ENCODE measurements around the gene ATP5F1D. TPM values are rescaled to one million over a fixed set of nuclear protein-coding genes. Genes with fewer than 3 reads are reported as not detected.

The ATP5F1D gene
- polyA plus RNA-seq, 4 donors: 126 to 823 (median 492) TPM

DNA sequence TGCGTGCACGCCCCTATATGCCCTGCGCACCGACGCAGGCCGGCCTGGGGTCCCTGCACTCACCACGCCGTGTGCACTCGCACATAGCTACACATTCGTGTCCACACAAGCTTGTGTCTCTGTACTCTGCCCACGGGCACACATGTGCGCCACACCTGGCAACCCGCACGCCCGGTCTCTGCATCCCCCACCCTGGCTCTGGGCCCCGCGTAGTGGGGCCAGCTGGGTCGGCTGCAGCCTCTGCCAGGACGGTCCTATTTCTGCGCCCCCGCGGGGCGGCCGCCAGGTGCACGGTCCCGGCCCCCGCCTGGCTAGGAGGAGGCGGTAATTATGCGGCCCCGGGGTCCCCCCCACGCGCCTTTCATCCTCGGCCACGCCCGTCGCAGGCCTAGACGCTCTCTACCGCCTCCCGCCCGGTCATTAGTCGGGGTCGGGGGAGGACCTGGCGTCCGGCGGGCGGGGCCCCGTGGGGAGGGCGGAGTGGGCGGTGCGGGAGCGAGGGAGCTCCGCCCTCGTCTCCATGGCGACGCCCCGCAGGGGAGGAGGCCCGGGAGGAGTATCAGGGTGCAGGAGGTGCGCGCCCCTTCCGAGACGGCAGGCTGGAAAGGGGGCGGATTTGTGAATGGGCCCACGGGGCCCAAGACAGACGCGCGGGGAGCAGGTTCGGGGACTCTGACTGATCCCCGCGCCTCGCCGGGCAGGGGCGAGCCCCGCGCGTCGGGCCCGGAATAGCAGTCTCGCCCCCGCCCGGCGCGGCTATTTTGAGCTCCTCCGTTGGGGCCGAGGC, 24.8 kb downstream of the ATP5F1D start:
- FAIRE-seq (no peak), DNase-seq (peak; percentile 96 to 97)
- Histone ChIP-seq H3K4me1 (ENCODE audit: control insufficient read depth in 3 of 3, insufficient read depth in 2 of 3, low read depth in 1 of 3, low read length in 2 of 3) (peaks cover 4 to 81% (median 15%) of the 10 kb centered on the region in 3 donors), H3K27ac (ENCODE audit: low read depth in 1 of 3, low read length in 2 of 3) (peak overlapping the region; percentile 86 to 94 (median 90)), H3K36me3 (ENCODE audit: control insufficient read depth in 3 of 3, insufficient read depth in 2 of 3, low read depth in 1 of 3, low read length in 3 of 3) (peaks cover 2 to 29% (median 3%) of the 10 kb centered on the region in 3 donors), H3K27me3 (ENCODE audit: control insufficient read depth in 3 of 3, insufficient read depth in 3 of 3, low read length in 3 of 3) (no peaks in the 10 kb centered on the region), H3K9me3 (ENCODE audit: control insufficient read depth in 2 of 2, insufficient read depth in 1 of 2, low read depth in 1 of 2, low read length in 1 of 2) (no peaks in the 10 kb centered on the region), H3K4me3 (ENCODE audit: low read depth in 1 of 3, low read length in 3 of 3) (peak overlapping the region in 2 of 3 donors; percentile 52 to 55)
- WGBS, 3 donors: 2 to 3% (median 2%) methylated on average over 42 to 84 of the region's 84 CpGs

- Histone ChIP-seq H3K27me3 (ENCODE audit: control insufficient read depth in 3 of 3, insufficient read depth in 3 of 3, low read length in 3 of 3) (no peaks in the 10 kb centered on the region), H3K4me3 (ENCODE audit: low read depth in 1 of 3, low read length in 3 of 3) (peak overlapping the region in 2 of 3 donors; percentile 52 to 55), H3K27ac (ENCODE audit: low read depth in 1 of 3, low read length in 2 of 3) (peak overlapping the region; percentile 86 to 94 (median 90)), H3K4me1 (ENCODE audit: control insufficient read depth in 3 of 3, insufficient read depth in 2 of 3, low read depth in 1 of 3, low read length in 2 of 3) (peaks cover 4 to 79% (median 19%) of the 10 kb centered on the region in 3 donors), H3K36me3 (ENCODE audit: control insufficient read depth in 3 of 3, insufficient read depth in 2 of 3, low read depth in 1 of 3, low read length in 3 of 3) (peaks cover 4 to 36% (median 4%) of the 10 kb centered on the region in 3 donors), H3K9me3 (ENCODE audit: control insufficient read depth in 2 of 2, insufficient read depth in 1 of 2, low read depth in 1 of 2, low read length in 1 of 2) (no peaks in the 10 kb centered on the region)
- no peak for FAIRE-seq
- WGBS, 3 donors: 1% methylated on average over 38 to 59 of the region's 59 CpGs
- DNase-seq: peak; percentile 66 to 90
Observed at GRCh38 chr19:1266916-1267476, 25.4 kb downstream of the ATP5F1D start.

DNA sequence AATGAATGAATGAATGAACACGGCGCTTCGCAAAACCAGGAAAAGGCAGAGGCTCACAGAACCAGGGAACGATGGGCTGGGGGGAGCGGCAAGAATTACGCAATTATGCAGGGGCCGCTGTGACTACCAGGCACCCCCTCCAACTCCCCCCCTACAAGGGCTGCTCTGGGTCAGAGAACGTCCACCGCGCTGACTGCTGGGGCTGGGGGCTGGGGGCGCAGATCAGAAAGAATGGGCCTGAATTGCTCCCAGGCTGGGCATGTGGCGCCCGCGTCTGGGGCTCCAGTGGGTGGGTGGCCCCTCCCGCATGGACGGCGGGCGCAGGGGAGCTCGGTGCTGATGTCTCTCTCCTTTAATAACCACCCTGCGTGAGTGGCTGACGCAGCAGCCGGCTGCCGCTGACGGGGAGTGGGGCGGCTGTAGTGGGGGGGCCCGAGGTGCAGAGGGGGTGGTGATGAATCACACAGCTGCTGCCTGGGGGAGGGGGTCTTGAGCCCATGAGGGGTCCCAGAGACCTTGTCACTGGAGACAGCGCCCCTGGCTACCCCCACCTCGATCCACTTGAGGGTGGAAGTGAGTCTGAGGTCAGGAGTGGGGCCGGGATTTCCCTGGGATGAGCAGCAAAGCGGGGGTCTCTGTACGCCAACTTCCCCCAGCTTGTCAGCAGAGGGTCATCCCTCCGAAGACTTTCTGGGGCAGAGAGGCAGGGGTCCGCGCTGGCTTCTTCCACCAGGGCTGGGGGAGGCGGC, 26.1 kb downstream of the ATP5F1D start:
- peak overlapping the region in 2 of 3 donors; percentile 52 to 55 for H3K4me3 ChIP-seq (ENCODE audit: low read depth in 1 of 3, low read length in 3 of 3)
- no peak for FAIRE-seq
- no peaks in the 10 kb centered on the region for H3K9me3 ChIP-seq (ENCODE audit: control insufficient read depth in 2 of 2, insufficient read depth in 1 of 2, low read depth in 1 of 2, low read length in 1 of 2)
- H3K4me1 ChIP-seq (ENCODE audit: control insufficient read depth in 3 of 3, insufficient read depth in 2 of 3, low read depth in 1 of 3, low read length in 2 of 3): peaks cover 4 to 72% (median 17%) of the 10 kb centered on the region in 3 donors
- no peaks in the 10 kb centered on the region for H3K27me3 ChIP-seq (ENCODE audit: control insufficient read depth in 3 of 3, insufficient read depth in 3 of 3, low read length in 3 of 3)
- peak overlapping the region in 1 of 3 donors; percentile 14 for H3K27ac ChIP-seq (ENCODE audit: low read depth in 1 of 3, low read length in 2 of 3)
- WGBS, 3 donors: 26 to 29% (median 29%) methylated on average over 31 to 35 of the region's 35 CpGs
- peaks cover 6 to 42% (median 10%) of the 10 kb centered on the region in 3 donors for H3K36me3 ChIP-seq (ENCODE audit: control insufficient read depth in 3 of 3, insufficient read depth in 2 of 3, low read depth in 1 of 3, low read length in 3 of 3)
- DNase-seq: peak in 1 of 2 donors; percentile 48

GRCh38 chr19:1268226-1269064, 26.9 kb downstream of the ATP5F1D start:
- H3K27me3 ChIP-seq (ENCODE audit: control insufficient read depth in 3 of 3, insufficient read depth in 3 of 3, low read length in 3 of 3): no peaks in the 10 kb centered on the region
- peaks cover 4 to 66% (median 17%) of the 10 kb centered on the region in 3 donors for H3K4me1 ChIP-seq (ENCODE audit: control insufficient read depth in 3 of 3, insufficient read depth in 2 of 3, low read depth in 1 of 3, low read length in 2 of 3)
- DNase-seq: peak in 1 of 2 donors; percentile 32
- H3K36me3 ChIP-seq (ENCODE audit: control insufficient read depth in 3 of 3, insufficient read depth in 2 of 3, low read depth in 1 of 3, low read length in 3 of 3): peaks cover 8 to 50% (median 18%) of the 10 kb centered on the region in 3 donors
- no peak overlapping the region for H3K4me3 ChIP-seq (ENCODE audit: low read depth in 1 of 3, low read length in 3 of 3)
- peak overlapping the region in 2 of 3 donors; percentile 69 to 76 for H3K27ac ChIP-seq (ENCODE audit: low read depth in 1 of 3, low read length in 2 of 3)
- WGBS, 3 donors: 53 to 67% (median 61%) methylated on average over 36 to 40 of the region's 40 CpGs
- FAIRE-seq: no peak
- H3K9me3 ChIP-seq (ENCODE audit: control insufficient read depth in 2 of 2, insufficient read depth in 1 of 2, low read depth in 1 of 2, low read length in 1 of 2): no peaks in the 10 kb centered on the region

DNA sequence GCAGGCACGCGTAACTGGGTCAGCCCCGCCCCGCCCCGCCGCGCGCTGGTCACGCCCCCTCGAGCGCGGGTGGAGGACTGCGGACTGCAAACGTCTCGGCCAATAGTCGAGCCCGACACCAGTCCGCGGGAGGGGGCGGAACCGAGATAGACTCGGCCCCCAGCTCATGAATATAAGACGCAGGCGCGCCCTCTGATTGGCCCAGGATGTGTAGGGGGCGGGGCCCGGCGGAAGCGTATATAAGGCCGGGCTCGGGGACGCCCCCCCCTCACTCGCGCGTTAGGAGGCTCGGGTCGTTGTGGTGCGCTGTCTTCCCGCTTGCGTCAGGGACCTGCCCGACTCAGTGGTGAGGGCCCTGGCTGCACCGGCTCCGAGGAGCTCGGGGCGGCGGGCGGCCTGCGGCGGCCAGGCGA, 27.5 kb downstream of the ATP5F1D start, which contains the start of gene CIRBP:
TSS of gene CIRBP (plus strand) at position 268 of the 413 bp plus-strand sequence. CDS start 1,602 bp downstream, outside the sequence.
- 0 to 1% (median 1%) methylated on average over 34 to 50 of the region's 50 CpGs for WGBS, 3 donors
- FAIRE-seq: no peak
- Histone ChIP-seq H3K4me1 (ENCODE audit: control insufficient read depth in 3 of 3, insufficient read depth in 2 of 3, low read depth in 1 of 3, low read length in 2 of 3) (peaks cover 4 to 69% (median 17%) of the 10 kb centered on the region in 3 donors), H3K27ac (ENCODE audit: low read depth in 1 of 3, low read length in 2 of 3) (peak within 1 kb of the TSS; percentile 85 to 99 (median 96)), H3K9me3 (ENCODE audit: control insufficient read depth in 2 of 2, insufficient read depth in 1 of 2, low read depth in 1 of 2, low read length in 1 of 2) (no peaks in the 10 kb centered on the region), H3K4me3 (ENCODE audit: low read depth in 1 of 3, low read length in 3 of 3) (peak within 1 kb of the TSS; percentile 86 to 96 (median 87)), H3K36me3 (ENCODE audit: control insufficient read depth in 3 of 3, insufficient read depth in 2 of 3, low read depth in 1 of 3, low read length in 3 of 3) (peaks cover 8 to 56% (median 22%) of the 10 kb centered on the region in 3 donors), H3K27me3 (ENCODE audit: control insufficient read depth in 3 of 3, insufficient read depth in 3 of 3, low read length in 3 of 3) (no peaks in the 10 kb centered on the region)
- peak; percentile 99 to 100 for DNase-seq

DNA sequence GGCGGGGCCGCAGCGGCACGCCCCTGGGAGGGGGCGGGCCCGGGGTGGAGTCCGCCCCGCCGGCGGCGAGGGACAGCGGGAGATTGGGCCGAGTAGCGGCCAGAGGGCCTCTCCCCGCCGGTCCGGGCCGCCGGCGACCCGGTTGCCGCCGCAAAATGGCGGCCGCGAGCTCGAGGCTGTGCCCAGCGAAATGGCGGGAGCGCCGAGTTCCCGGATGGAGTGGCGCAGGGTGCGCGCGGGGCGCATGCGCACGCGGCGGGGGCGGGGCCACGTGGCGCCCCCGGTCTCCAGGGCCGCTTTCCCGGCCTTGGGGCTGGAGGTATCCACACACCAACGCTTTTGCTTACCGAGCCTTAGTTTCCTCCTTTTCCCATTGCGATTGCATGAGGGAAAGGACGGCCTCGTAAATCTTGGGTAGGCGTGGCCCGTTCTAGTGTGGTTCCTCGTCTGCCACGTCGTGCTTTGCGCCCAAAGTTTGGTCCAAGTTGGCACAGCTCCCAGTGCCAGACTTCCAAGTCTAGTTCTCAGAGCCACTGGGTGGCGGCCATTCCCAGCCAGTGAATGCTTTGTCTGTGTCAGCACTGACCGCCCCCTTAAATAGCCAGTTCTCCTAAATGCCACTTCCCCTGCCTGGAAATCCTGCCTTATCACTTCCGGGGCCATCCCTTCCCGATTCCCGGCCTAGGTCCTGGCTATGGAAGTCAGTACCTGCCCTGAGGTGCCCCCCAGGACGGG, 28.1 kb downstream of the ATP5F1D start:
- Histone ChIP-seq H3K36me3 (ENCODE audit: control insufficient read depth in 3 of 3, insufficient read depth in 2 of 3, low read depth in 1 of 3, low read length in 3 of 3) (peaks cover 12 to 57% (median 28%) of the 10 kb centered on the region in 3 donors), H3K4me3 (ENCODE audit: low read depth in 1 of 3, low read length in 3 of 3) (peak overlapping the region; percentile 86 to 96 (median 87)), H3K27me3 (ENCODE audit: control insufficient read depth in 3 of 3, insufficient read depth in 3 of 3, low read length in 3 of 3) (no peaks in the 10 kb centered on the region), H3K9me3 (ENCODE audit: control insufficient read depth in 2 of 2, insufficient read depth in 1 of 2, low read depth in 1 of 2, low read length in 1 of 2) (no peaks in the 10 kb centered on the region), H3K4me1 (ENCODE audit: control insufficient read depth in 3 of 3, insufficient read depth in 2 of 3, low read depth in 1 of 3, low read length in 2 of 3) (peaks cover 4 to 71% (median 17%) of the 10 kb centered on the region in 3 donors), H3K27ac (ENCODE audit: low read depth in 1 of 3, low read length in 2 of 3) (peak overlapping the region; percentile 85 to 99 (median 96))
- DNase-seq (peak; percentile 80 to 93), FAIRE-seq (no peak)
- WGBS, 3 donors: 0 to 1% (median 1%) methylated on average over 34 to 64 of the region's 64 CpGs

GRCh38 chr19:1270213-1270853, 28.8 kb downstream of the ATP5F1D start:
- peak in 1 of 2 donors; percentile 48 for DNase-seq
- WGBS, 3 donors: 4 to 22% (median 7%) methylated on average over 8 of the region's 8 CpGs
- Histone ChIP-seq H3K4me1 (ENCODE audit: control insufficient read depth in 3 of 3, insufficient read depth in 2 of 3, low read depth in 1 of 3, low read length in 2 of 3) (peaks cover 7 to 68% (median 17%) of the 10 kb centered on the region in 3 donors), H3K4me3 (ENCODE audit: low read depth in 1 of 3, low read length in 3 of 3) (peak overlapping the region; percentile 86 to 96 (median 87)), H3K27me3 (ENCODE audit: control insufficient read depth in 3 of 3, insufficient read depth in 3 of 3, low read length in 3 of 3) (no peaks in the 10 kb centered on the region), H3K36me3 (ENCODE audit: control insufficient read depth in 3 of 3, insufficient read depth in 2 of 3, low read depth in 1 of 3, low read length in 3 of 3) (peaks cover 14 to 56% (median 28%) of the 10 kb centered on the region in 3 donors), H3K27ac (ENCODE audit: low read depth in 1 of 3, low read length in 2 of 3) (peak overlapping the region; percentile 85 to 99 (median 96)), H3K9me3 (ENCODE audit: control insufficient read depth in 2 of 2, insufficient read depth in 1 of 2, low read depth in 1 of 2, low read length in 1 of 2) (no peaks in the 10 kb centered on the region)
- FAIRE-seq: no peak
